RCC 7860 (cell line): ENCODE measurements around the gene BST2.

Experiments
- DNase-seq: peaks from one replicate; pipeline ENCODE4 v3.0.0-alpha.2; 2015; ENCODE audit warnings: low spot score
- FAIRE-seq: peaks from 2 replicates; lab custom pipeline; 2012; peaks lifted over from hg19 to GRCh38; lab: Jason Lieb, UNC

BST2 gene

DNA sequence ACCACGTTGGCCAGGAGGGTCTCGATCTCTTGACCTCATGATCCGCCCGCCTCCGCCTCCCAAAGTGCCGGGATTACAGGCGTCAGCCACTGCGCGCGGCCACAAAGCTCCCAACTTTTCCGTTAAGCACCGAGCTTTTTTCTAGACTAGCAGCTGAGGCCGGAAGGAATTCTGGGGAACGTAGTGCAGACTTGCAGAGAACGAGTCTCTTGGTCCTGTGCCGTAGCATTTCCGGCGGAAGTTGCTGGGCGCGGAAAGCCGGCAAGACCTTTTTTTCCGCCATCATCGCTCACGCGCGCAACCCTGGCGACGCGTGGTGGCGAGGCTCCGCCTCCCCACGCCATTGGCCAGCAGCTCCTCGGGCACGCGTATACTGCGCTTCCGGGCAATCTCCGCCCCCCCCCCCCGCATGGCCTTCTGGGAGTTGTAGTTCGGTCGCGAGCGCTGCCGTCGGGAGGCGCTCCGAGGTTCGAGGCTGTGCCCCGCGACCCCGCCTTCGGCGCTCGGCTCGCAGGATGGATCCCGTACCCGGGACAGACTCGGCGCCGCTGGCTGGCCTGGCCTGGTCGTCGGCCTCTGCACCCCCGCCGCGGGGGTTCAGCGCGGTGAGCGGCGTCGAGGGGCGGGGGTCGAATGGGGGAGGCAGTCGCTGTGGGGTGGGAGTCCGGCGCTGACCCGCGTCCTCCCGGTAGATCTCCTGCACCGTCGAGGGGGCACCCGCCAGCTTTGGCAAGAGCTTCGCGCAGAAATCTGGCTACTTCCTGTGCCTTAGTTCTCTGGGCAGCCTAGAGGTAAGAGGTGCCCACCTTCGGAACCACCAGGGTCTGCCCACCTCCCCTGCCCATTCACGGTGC lies 14.4 kb upstream of the BST2 start, which contains the start of gene MVB12A:
MVB12A (plus strand) TSS at position 427 of the 854 bp plus-strand sequence; CDS start at position 516, 89 bp downstream.
- DNase-seq (peak; percentile 98), FAIRE-seq (peak; percentile 88)

DNA sequence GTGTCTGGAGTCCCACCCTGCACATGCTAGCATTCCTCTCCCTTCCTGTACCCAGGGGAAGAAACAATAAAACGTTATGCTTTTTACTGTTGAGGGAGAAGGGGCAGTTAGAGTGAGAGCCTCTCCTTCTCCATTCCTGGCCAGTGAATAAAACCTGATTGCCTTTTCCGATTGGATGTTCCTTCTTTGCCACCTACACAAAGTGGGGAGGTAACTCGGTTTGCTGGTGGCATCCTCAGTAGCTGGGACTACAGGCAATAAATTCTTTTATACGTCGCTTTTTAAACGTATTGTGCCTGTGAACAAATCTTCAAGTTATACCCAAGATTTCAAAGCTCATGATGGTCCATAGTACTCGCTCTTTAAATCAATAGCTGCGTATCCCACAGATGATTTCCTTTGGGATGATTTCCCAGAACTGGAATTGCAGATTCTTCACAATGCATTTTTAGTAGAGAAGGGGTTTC lies 13.8 kb upstream of the BST2 start:
- FAIRE-seq = no peak
- peak; percentile 4 for DNase-seq

DNA sequence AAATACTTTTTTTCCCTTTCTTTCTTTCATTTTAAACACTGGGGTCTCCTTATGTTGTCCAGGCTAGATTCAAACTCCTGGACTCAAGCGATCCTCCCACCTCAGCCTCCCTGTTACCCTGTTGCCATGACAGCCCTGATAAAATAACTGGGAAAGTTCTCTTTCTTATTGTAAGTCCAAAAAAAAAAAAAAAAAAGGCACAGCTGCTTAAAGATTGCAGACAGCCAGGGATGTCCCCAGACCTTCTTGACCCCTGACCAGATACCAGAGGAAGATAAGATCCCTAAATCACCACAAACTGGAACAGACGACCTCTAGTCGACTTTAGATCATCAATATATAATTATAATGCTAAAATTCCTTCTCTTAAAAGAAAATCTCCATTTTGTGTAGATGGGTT lies 13.3 kb upstream of the BST2 start:
- FAIRE-seq (no peak), DNase-seq (no peak)

DNA sequence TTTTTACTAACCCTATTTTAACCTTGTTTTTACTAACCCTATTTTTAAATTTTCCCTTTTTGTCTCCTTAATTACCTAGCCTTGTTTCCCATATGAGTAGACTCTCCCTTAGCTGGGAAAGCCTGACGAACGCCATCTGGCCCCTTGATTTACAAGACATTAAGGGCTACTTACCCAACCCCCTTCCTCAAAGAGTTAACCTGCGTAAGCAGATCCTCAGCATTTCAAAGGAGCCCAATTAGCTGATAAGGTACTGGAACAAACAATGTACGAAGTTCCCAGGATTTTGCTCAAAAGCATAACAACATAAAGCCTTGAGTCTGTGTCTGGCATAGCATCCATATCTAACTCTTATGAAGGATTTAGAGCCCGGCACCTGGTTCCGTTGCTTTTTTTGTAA lies 9.7 kb upstream of the BST2 start:
- DNase-seq (no peak), FAIRE-seq (no peak)

DNA sequence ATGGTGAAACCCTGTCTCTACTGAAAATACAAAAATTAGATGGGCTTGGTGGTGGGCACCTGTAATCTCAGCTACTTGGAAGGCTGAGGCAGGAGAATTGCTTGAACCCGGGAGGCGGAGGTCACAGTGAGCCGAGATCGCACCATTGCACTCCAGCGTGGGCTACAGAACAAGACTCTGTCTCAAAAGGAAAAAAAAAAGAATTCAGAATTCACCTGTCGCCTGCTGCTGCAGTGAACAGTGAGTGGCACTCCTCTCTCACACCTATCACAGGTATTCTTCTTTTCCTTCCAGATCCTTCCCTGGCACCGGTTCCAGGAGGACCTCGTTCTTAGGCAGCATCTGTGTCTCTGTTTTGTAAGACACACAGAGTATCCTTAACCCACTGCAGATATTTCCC lies 8.7 kb upstream of the BST2 start:
- DNase-seq (no peak), FAIRE-seq (no peak)

DNA sequence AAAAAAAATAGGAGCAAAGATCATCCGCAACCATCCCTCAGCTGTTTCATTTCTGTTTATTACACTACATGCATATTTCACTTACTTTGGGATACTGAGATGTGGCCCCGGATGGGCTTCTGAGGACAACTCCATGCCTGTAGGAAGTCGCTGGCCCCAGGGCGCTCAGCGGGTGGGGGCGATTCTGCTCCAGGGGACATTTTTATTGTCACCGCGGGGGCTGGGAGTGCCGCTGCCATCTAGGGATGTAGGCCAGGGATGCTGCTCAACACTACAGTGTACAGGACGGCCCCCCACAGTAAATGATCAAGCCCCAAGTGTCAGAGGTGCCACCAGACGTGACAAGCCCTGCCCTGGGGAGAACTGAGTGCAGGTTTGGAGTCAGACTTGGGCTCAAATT lies 6.4 kb upstream of the BST2 start:
- DNase-seq (no peak), FAIRE-seq (no peak)

DNA sequence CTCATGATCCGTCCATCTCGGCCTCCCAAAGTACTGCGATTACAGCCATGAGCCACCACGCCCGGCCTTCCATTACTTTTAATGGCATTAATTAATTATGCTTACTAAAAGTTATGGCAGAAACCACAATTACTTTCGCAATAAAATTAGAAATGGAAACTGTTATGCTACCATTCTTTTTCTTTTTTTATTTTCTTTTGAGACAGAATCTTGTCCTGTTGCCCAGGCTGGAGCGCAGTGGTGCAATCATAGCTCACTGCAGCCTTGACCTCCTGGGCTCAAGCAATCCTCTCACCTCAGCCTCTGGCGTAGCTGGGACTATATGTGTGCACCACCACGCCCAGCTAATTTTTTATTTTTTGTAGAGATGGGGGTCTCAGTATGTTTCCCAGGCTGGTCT lies 4.6 kb upstream of the BST2 start:
- FAIRE-seq (no peak), DNase-seq (no peak)

DNA sequence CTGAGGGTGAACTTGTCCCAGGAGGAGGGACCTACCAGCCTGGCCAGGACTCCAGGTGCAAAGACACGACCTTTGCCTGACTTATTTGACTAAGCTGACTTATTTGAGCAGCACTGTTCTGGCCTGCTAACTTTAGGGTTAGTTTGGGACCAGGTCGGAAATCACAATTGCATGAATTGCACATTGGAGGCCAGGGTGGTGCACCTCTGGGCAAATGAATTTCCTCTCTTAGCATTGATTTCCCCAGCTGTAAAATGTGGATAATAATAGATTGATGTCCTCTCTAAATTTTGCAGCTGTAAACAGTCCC lies 1.4 kb upstream of the BST2 start:
- DNase-seq = no peak
- FAIRE-seq = no peak

DNA sequence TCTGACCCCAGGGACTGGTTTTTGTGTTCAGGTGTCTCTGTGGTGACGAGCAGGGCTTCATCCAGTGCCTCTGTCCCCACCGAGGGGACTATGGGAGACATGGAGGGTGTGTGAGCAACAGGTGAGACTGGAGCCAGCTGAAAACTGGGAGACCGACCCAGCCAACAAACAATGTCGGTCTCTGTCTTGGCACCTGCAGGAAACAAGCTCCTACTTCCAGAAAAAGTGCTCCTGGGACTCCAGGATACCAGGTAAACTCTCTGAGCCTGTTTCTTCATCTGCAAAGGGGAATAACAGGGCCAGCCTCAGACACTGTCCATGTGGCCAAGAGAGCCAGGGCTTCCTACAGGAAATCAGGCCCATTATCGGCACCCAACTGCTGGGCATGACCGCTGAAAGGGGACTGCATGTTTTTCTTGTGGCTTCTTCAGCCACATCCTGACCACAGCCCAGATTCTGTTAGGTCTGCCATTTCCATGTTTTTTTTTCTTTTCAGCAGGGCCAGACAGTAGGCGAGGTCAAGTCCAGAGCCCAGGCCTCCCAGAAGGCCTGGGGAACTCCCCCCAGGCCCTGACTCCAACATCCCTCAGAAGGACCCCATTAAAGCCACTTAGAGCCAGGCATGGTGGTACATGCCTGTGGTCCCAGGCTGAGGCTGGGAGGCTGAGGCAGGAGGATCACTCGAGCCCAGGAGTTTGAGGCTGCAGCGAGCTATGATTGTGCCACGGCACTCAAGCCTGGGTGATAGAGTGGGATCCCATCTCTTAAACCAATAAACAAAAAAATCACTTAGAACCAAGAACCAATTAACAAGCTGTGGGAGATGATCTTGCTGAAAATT lies 836 bp upstream of the BST2 start:
- DNase-seq = peak; percentile 87
- FAIRE-seq = peak; percentile 88

DNA sequence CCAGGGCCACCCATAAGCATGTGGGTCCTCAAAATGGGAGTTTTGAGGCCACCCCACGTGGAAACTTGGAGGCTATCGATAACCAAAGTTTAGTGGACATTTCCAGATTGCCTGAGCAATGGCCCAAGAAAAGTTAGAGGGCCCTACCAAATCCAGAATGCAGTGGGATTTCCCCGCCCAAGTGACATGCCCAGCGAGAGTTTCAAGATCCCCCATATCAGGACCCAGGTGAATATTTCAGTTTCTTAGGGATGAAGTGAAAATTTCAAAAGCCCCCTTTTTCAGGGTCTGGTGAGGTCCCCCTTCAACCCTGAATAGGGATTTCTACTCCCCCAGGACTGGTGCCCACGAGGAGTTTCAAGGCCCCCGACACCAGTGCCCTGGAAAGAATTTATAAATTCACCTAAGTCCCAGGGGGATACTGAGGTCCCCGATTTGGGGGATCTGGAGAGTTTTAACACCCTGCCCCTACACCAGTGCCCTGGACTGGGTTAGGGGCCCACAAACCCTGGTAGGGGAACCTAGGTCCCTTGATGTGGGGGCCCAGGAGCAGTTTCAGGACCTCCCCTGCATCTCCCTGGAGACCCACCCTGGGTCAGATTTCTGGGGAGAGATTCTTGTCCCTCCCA lies 695 bp downstream of the BST2 start:
- DNase-seq (no peak), FAIRE-seq (no peak)

DNA sequence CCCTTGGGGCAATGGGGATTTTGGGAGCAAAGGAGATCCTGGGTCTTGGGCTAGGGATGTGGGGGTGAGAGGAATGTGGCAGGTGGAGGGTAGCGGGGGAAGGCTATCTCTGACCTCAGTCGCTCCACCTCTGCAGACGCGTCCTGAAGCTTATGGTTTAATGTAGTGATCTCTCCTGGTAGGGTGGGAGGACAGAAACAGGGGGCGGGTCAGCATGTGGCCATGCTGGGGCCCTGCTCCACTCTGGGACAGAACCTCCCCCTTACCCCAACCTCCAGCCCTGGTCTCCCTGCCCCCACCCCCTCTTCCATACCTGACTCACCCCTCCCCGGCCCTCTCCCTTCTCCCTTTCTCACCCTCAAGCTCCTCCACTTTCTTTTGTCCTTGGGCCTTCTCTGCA lies 1.4 kb downstream of the BST2 start:
- no peak for FAIRE-seq
- DNase-seq = no peak

DNA sequence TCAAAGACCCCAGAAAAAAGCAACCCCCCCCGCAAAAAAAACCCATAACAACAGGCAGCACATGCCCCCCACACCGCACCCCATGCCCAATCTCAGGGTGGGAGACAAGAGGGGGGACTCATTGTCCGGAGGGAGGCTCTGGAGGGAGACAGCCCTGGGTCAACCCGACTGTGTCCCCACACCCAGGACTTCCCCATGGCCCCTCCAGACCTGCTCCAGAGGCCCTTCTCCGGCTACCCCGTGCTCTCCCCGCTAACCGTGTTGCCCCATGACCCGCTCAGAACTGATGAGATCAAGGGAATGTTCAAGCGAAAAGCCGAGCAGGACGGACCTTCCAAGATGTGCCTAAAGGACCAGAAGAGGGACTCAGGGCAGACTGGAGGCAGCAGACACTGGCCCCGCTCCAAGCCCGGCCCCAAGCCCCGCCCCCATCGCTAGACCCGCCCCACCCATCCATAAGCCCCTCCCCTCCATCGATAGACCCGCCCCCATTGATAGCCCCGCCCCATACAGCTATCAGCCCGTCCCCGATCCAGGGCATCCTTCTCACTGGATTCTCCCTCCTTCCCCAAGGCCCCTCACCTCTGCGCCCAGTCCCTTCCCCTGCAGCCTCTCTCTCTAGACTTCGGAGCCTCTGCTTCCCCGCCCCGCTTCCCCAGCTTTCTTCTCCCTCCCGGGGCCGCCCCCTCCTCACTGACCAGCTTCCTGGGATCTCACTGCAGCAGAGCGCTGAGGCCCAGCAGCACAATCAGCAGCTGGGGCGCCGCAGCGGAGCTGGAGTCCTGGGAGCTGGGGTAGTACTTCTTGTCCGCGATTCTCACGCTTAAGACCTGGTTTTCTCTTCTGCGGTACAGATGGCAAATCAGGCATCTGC lies 2.2 kb downstream of the BST2 start:
- no peak for DNase-seq
- no peak for FAIRE-seq

DNA sequence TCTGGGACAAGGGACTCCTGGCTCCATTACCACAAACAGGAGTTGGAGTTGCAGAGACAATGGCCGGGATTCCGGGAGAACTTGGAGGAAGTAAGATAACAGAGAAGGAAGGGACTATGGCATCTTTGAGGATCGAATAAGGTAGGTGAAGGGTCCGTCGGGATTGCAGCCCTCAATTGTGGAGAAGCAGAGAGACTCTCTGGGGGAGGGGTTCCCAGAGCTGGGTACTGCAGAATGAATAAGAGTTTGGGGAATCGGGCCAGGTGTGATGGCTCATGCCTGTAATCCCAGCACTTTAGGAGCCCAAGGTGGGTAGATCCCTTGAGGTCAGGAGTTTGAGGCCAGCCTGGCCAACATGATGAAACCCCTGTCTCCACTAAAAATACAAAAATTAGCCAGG lies 3.8 kb downstream of the BST2 start:
- DNase-seq (no peak), FAIRE-seq (no peak)

DNA sequence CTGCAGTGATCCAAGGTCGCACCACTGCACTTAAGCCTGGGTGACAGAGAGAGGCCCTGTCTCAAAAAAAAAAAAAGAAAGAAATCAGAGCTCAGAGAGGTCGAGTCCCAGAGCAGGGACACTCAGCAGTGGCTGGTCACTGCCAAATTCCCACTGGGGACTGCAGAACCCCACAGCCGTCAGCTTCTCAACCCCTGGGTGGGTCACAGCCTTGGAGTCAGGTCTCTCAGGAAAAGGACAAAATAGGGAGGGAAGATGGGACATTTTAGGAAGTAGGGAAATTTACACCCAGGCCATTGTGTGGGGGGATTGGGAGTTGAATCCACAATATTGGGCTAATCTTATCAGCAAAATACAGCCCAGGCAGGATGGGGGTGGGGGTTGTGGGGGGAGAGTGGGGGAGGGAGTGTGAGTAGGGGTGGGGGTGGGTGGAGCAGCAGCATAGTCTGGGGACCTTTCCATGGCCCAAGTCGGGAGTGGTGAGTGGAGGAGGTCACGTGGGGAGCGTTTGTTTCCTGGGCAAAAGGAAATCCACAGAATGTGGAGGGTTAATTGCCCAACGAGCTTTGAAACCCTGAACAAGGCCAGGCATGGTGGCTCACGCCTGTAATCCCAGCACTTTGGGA lies 6.4 kb downstream of the BST2 start:
- FAIRE-seq = no peak
- DNase-seq = no peak

DNA sequence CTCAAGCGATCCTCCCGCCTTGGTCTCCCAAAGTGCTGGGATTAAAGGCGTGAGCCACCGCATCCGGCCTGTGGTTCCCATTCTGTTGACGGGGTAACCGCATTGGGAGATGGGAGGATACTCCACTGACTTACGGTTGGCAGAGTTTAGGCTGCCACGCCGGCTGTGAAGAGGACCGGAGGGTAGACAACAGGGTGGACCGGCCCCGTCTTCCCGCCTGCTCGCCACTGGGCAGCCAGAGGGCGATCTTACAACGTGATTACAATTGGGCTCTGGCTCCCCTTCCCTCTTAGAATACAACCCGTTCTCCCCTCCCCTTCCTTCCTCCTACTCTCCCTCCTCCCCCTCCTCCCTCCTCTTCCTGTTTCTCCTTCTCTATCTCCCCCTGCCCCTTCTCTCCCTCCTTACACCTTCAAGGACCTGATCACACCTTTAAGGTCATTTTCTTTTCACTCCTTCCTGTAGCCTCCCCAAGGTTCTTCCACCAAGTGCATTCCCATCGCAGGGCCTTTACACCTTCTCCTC lies 10.5 kb downstream of the BST2 start:
- FAIRE-seq = no peak
- DNase-seq = peak; percentile 35

DNA sequence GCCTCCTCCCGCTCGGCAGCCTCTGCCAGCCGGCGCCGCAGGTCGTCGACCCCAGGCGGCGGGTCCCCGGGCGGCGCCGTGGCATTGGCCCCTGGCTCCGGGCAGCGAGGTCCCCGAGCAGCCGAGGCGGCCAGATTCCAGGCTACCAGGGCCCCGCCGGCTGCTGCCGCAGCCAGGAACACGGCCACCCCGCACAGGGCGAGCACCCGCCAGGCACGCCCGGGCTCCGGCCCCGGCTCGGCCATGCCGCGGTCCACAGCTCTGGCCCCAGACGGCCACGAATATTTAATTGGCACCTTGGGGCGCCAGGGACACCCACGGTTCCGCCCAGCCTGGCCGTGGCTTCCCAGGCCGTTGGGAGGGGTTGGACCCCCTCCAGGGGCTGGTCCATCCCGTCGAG lies 11.5 kb downstream of the BST2 start, which contains the start of gene CCDC194:
CCDC194 (minus strand) TSS at position 283 of the 400 bp plus-strand sequence; CDS start at position 245, 38 bp downstream.
- FAIRE-seq = no peak
- no peak for DNase-seq

DNA sequence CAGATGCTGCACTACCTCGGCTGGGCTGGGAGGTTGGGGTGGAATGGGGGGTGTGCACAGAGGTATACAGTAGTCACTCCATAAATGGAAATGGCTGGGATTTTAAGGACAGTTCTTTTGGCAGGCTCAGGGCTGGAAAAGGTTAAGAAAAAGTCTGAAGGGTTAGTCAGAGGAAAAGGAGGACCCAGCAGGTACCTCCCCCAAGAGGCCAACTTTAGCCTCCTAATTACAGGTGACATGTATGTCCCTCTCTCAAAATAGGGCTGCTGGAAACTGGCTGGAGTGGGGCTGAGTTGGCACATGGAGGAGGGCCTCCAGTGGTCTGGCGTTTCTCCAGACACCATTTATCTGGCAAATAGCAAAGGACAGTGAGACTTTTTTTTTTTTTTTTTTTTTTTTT lies 12.4 kb downstream of the BST2 start:
- no peak for FAIRE-seq

DNA sequence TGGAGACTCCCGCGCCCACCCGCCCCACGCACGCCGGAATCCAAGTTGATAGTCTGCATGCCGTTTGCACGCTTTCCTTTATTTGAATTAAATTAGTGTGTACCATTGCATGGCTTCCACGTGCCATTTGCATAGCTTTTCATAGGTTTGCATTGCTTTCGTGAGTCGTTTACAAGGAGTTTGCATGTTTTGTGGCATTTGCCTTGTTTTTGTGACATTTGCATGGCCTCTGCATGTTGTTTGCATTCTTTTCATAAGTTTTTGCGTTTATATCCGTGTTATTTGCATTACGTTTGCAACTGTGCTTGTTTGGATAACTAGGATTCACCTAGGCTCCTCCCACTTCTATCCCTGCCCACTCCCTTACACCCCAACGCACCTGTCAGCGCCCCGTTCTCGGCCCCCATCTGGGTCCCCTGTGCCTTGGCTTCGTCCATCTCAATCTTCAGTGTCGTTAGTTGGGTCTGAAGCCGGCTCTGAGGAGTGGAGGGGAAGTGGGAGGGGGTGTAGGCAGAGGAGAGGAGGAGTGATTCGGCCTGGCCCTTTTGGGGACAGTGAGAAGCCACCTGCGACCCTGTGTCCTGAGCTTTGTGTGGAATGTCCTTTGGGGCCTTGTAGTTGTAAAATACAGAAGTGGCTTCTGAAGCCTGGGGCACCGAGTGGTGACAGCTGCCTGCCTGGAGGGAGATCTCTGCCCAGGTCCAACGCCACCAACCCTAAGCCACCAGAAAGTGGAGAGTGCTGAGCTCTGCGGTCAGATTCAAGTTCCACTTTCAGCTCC lies 13.9 kb downstream of the BST2 start:
- DNase-seq (no peak), FAIRE-seq (no peak)

More for the DNA sequence above, 12.4 kb downstream of the BST2 start:
- DNase-seq = peak; percentile 73
